Stimulated activated naive CD4-positive, alpha-beta T cell (primary cell): ENCODE measurements around the gene ENSA.
"Not testable (repeated sequence)": the region's sequence is repeated elsewhere in the genome, so short reads cannot be mapped to it uniquely, and the experiment has no call there.

Source experiments
- DNase-seq, 6 experiments: peaks; one replicate each; lab custom pipeline; 2025; lab: John Stamatoyannopoulos, UW

The ENSA gene

DNA sequence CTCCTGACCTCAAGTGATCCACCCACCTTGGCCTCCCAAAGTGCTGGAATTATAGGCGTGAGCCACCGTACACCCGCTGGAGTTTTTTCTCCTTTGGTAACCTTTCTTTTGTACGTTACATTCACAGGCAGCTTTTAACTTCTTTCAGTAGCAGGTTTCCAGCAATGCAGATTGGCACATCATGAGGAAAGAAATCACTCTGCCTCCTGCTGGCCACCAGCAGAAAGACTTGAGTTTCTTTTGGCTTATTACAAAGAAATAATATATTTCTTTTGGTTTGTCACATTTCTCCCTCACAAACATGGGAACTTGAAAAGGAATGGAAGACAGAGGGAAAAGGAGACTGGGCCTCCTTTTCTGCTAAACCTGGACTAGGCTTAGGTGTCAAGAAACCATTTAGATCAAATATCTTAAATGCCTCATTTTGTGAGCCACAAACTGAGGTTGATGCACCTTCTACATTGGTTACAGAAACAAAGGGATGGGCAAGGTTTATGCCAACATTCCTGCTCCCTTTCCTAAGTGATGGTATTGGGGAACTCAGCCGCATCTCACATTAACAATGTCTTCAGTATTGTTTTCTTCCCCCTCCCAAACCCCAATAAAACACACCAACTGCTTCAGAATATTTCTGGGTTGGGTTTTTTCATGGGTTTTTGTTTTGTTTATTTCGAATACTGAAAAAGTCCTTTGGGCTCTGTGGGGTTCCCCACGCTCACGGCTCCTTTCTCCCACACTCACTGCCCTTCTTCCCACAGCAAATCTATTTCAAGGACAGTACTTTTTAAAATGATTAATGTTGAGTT lies 7.7 kb downstream of the ENSA start:
- DNase-seq, result peak; percentile 22 to 74 (median 44)

DNA sequence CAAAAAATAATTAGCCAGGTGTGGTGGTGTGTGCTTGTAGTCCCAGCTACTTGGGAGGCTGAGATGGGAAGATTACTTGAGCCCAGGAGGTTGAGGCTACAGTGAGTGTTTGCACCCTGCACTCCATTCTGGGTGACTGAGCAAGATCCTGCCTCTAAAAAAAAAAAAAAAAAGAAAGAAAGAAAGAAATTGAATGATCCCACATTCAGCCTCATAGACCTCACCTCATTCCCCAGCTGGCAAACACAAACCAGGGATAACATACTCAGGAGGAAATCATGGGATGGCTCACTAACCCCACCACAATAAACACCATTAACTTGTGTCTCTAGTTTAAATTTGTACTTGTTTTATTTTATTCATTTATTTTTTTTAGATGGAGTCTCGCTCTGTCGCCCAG lies 8.5 kb downstream of the ENSA start:
- no peak for DNase-seq

DNA sequence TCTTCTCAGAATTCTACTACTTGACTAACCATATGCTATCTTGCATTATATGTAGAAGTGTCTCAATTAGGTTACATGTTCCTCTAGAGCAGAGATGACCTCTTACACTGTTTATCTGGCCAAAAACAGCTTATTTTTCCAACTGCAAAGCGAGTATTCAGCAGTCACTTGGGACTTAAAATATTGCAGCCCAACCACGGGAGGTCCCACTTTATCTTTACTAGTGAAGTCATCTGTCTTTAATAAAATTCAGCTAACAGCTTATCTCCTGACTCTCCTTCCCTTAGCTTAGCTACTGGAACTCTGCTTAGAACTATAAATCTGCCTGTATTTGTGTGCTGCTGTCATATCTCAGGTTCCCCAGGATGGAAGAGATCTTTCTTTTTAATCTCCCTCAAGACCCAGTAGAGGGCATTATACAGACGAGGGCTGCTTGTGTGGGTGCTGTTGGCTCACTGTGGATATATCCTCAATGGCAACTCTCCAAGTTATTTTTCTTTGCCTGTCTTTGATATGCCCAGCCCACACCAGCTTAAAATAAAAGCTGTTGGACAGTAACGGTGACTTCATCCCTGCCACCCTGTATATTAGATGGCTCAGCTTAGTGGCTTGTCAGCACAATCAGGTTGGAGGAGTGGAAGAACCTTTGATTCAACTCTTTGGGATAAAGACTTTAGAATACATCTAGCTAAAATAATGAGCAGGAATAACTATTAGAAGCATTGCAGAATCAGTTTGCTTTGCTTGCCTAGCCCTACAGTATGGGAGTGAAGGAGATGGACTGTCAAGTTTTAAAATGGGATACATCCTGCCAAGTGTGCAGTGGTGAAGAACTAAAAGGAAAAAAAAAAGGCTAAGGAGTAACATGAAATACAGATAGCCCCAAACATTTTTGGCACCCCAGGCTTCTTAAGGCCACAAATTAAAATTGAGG lies 9.6 kb downstream of the ENSA start:
- DNase-seq, result peak in 2 of 6 experiments; percentile 12 to 13

- no peak for DNase-seq
Measured at GRCh38 chr1:150615346-150616201, 13.8 kb downstream of the ENSA start.

DNA sequence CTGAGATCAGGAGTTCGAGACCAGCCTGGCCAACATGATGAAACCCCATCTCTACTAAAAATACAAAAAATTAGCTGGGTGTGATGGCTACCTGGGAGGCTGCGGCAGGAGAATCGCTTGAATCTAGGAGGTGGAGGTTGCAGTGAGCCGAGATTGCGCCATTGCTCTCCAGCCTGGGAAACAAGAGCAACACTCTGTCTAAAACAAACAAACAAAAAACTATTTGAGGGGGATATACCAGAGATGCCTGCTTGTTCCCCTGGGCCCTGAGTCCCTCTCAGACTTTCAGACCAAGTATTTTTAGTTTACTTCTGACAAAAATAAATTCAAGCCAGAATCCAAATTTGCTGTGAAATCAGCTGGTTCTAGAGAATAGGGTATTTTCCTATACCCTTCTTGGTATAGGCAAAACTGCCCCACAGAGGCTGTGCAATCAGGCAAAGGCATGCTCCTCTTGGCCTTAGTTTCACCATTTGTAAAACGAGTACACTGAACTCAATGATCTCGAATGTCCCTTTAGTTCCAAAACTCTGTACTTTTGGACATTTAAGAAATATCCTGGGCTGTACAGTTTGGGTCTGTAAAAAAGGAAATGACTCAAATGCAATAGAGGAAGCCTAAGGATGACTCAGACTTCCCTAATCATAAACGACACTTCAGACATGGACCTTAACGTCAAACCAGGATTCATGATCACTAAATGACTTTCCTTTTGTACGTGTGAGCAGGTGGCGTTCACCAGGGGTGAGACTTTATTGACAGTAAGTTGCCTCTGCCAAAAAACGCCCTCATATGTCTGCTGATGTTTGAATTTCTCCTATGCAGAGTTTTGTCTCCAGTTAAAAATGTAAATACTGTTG lies 16.1 kb downstream of the ENSA start:
- peak in 1 of 6 experiments; percentile 9 for DNase-seq

DNA sequence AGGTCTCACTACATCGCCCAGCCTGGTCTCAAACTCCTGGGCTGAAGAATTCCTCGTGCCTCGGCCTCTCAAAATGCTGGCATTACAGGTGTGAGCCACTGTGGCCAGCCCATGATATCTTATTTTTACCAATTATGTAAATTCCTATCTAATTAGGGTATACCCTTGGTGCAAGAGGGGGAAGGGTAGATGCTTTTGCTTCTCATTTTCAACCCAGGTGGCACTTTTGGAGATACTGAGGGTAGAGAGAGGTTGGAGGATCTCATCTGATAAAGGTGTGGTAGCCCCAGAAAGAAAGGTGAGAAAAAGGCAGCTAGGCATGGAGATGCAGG lies 17.4 kb downstream of the ENSA start:
- DNase-seq, result no peak

DNA sequence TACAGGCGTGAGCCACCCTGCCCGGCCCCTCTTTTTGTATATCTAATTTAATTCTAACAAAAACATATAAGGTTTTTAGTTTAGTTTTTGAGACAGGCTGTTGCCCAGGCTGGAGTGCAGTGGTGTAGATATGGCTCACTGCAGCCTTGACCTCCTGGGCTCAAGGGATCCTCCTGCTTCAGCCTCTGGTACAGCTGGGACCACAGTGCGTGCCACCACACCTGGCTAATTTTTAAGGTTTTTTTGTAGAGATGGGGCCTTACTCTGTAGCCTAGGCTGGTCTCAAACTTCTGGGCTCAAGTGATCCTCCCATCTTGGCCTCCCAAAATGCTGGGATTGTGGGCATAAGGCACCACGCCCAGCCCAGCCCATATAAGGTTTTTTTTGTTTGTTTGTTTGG lies 18.8 kb downstream of the ENSA start:
- no peak for DNase-seq

GRCh38 chr1:150609732-150610131 lies 19.7 kb downstream of the ENSA start:
- no peak for DNase-seq

GRCh38 chr1:150606463-150607142 lies 22.8 kb downstream of the ENSA start:
- DNase-seq, result no peak

DNA sequence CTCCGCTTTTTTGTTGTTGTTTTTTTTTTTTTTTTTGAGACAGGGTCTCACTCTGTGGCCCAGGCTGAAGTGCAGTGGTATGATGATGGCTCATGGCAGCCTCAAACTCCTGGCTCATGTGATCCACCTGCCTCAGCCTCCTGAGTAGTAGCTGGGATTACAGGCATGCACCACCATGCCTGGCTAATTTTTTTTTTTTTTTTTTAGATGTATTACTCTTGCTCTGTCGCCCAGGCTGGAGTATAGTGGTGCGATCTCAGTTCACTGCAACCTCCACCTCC lies 24.0 kb downstream of the ENSA start:
- not testable (repeated sequence) for DNase-seq

- no peak for DNase-seq
Measured at GRCh38 chr1:150604226-150604588, 25.2 kb downstream of the ENSA start.

DNA sequence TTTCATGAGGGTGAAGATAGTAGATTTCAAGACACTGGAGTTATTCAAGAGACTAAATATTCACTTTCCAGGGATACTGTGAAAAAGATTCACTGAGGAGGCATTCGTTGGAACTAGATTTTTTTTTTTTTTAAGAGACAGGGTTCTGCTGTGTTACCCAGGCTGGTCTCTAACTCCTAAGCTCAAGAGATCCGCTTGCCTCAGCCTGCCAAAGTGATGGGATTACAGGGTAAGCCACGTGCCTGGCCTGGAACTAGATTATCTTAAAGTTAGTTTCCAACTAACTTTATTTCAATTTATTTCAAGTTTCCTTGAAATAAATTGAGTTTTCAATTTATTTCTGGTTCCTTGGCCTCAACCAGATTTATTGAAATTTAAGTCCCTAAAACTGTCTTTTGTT lies 25.7 kb downstream of the ENSA start:
- no peak for DNase-seq

DNA sequence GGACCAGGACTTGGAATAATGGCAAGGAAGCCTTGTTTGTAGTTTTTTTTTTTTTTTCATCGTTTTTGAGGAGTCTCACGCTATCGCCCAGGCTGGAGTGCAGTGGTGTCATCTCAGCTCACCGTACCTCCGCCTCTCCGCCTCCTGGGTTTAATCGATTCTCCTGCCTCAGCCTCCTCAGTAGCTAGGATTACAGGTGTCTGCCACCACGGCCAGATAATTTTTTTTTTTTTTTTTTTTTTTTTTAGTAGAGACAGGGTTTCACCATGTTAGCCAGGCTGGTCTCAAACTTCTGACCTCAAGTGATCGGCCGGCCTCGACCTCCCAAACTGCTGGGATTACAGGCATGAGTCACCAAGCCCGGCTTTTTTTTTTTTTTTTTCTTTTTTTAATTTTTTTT lies 27.0 kb downstream of the ENSA start:
- DNase-seq, result not testable (repeated sequence)

GRCh38 chr1:150601540-150601939 lies 27.9 kb downstream of the ENSA start:
- DNase-seq, result no peak

GRCh38 chr1:150598346-150598745 lies 31.1 kb downstream of the ENSA start:
- DNase-seq, result not testable (repeated sequence)

DNA sequence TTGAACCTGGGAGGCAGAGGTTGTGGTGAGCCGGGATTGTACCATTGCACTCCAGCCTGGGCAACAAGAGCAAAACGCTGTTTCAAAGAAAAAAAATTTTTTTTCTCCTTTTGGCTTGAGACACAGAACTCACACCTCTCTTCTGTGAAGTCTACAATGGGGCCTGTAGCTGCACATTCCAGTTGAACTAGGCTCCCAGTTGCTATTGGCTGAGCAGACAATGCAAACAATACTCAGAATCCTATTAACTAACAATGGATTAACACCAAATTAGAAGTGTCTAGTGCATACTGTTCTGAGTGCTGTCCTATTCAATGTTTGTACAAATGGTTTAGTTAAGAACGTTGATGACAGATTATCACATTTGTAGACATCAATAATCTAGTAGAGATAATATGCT lies 32.4 kb downstream of the ENSA start:
- DNase-seq, result no peak

- DNase-seq, result no peak
Measured at GRCh38 chr1:150596095-150596892, 33.1 kb downstream of the ENSA start.

DNA sequence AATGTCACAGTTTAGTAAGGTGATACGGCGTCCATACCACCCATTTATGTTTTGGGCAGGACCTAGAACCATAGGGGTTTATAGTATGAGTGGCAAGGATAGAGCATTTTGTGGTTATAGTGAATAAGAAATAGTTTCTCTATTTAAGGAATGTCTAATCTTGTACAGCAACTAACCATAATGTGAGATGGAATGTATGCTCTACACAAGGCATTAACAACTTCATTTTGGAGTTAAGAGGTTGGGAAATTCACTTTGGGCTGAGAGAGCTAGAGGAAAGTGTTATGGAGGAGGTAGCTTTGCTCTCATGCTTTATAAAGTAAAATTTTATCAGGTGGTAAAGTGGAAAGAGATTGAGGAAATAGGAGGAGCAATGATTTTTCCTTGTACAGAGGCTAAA lies 47.0 kb downstream of the ENSA start:
- DNase-seq, result no peak

DNA sequence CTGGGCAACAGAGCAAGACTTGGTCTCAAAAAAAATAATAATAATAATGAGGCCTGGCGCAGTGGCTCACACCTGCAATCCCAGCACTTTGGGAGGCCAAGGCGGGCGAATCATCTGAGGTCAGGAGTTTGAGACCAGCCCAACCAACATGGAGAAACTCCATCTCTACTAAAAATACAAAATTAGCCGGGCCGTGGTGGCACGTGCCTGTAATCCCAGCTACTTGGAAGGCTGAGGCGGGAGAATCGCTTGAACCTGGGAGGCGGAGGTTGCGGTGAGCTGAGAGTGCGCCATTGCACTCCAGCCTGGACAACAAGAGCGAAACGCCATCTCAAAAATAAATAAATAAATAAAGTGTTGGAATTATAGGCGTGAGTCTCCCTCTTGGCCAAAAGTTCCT lies 47.5 kb downstream of the ENSA start:
- not testable (repeated sequence) for DNase-seq

DNA sequence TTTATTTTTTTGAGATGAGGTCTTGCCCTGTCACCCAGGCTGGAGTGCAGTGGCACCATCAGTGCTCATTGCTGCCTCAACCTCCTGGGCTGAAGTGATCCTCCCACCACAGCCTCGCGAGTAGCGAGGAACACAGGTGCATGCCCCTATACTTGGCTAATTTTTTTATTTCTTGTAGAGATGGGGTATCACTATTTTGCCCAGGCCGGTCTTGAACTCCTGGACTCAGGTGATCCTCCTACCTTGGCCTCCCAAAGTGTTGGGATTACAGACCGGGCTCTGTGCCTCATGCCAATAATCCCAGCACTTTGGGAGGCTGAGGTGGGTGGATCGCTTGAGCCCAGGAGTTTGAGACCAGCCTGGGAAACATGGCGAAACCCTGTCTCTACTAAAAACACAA lies 48.0 kb downstream of the ENSA start:
- DNase-seq, result not testable (repeated sequence)
